HUES64 (cell line): ENCODE data around the gene UBAC1.

ENCODE experiments used
- H3K27ac ChIP-seq: 2 replicates; pipeline ENCODE4 v1.7.0; 2013; ENCODE audit warnings: low read depth, low read length, inconsistent platforms
- H3K27me3 ChIP-seq: 2 replicates; pipeline ENCODE4 v1.6.1; 2013; ENCODE audit warnings: mild to moderate bottlenecking, low read length; ENCODE audit not compliant: insufficient read depth
- H3K36me3 ChIP-seq: 2 replicates; pipeline ENCODE4 v1.6.1; 2013; ENCODE audit warnings: mild to moderate bottlenecking, low read length; ENCODE audit not compliant: insufficient read depth
- H3K4me1 ChIP-seq: 2 replicates; pipeline ENCODE4 v1.6.1; 2013; ENCODE audit warnings: mild to moderate bottlenecking, low read length, moderate library complexity; ENCODE audit not compliant: insufficient read depth
- H3K4me3 ChIP-seq: 2 replicates; pipeline ENCODE4 v1.5.1; 2013; ENCODE audit warnings: mild to moderate bottlenecking, low read length, moderate library complexity
- H3K9ac ChIP-seq: 2 replicates; pipeline ENCODE4 v1.6.1; 2013; ENCODE audit warnings: mild to moderate bottlenecking, low read depth, low read length
- H3K9me3 ChIP-seq: 2 replicates; pipeline ENCODE4 v1.6.1; 2013; ENCODE audit warnings: low read depth, low read length; ENCODE audit not compliant: insufficient read depth
- WGBS: fragments of 150-250, 120-280 bp; methylation state at CpG from one replicate; pipeline ENCODE4 v1.1.7; 2013; ENCODE audit warnings: missing lambda C conversion rate; 5-methylcytosine and 5-hydroxymethylcytosine counted together

Gene UBAC1

DNA sequence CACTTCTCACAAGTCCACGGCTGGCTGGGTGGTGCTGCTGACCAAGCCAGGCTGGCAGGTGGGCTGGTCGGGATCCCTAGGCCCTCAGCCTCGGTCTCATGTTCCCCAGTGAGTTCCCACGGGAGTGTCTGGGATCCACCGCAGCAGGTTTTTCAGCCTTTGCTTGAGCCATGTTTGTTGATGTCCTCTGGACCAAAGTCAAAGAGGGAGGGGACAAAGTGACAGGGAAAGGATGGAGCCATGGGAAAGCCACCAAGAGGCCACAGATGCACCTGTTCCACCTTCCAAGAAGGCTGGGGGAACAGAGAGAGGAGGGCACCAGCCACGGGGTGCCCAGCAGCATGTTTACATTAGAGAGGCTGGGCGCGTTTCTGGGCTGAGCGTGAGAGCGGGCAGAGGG lies 2.8 kb upstream of the UBAC1 start:
- Histone ChIP-seq H3K27ac (no peak overlapping the region), H3K36me3 (no peaks in the 10 kb centered on the region), H3K9me3 (no peaks in the 10 kb centered on the region), H3K9ac (no peak overlapping the region), H3K4me3 (no peak overlapping the region), H3K27me3 (no peaks in the 10 kb centered on the region; the same call in 1 of the 2 replicates), H3K4me1 (peaks cover 6% of the 10 kb centered on the region; the same call in 1 of the 2 replicates)
- 91% methylated on average over 10 of the region's 10 CpGs for WGBS

DNA sequence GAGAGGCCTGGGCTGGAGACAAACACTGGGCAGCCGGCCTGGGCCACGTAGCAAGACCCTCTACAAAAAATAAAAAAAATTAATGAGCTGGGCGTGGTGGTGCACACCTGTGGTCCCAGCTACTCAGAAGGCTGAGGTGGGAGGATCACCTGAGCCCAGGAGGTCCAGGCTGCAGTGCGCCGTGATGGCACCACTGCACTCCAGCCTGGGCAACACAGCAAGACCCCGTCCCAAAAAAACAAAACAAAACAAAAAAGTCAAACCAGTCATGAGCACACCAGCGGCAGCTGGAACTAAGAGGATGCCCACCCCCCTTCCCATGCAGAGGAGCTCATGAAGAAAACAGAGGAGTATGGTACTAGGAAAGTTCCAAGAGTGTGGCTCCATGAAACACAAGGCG lies 2.2 kb upstream of the UBAC1 start:
- Histone ChIP-seq H3K9ac (no peak overlapping the region), H3K36me3 (no peaks in the 10 kb centered on the region), H3K4me1 (peaks cover 6% of the 10 kb centered on the region; the same call in 1 of the 2 replicates), H3K4me3 (no peak overlapping the region), H3K27me3 (no peaks in the 10 kb centered on the region; the same call in 1 of the 2 replicates), H3K27ac (no peak overlapping the region), H3K9me3 (no peaks in the 10 kb centered on the region)
- WGBS: 82% methylated on average over 8 of the region's 8 CpGs

DNA sequence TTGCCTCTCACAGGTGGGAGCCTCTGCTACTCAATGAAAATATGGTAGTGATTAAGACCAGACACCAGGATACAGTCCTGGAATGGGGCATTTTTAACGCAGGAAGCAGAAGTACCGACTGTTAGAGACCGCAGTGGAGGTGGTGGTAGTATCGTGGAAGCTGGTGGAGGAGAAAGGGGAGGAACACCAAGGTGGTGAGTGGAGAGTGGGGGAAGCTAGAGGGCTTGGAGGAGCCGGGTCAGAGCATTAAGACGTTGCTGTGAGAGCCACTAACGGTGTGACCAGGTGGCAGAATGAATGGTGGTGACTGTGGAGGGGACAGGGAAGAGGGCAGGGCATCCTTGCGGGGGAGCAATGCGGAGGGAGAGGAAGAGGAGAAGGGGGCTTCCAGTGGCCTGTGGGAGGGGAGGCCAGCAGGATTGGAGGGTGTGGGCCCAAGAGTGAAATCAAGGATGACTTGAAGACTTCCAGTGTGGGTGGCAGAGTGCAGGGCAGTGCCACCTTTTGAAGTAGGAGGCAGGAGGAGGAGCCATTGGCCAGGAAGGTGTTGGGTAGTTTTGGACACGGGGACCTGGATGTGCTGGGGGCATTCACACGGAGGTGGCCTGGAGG lies 1.6 kb upstream of the UBAC1 start:
- H3K4me3 ChIP-seq: no peak overlapping the region
- 83% methylated on average over 11 of the region's 11 CpGs for WGBS
- no peak overlapping the region for H3K27ac ChIP-seq
- H3K27me3 ChIP-seq: no peaks in the 10 kb centered on the region; the same call in 1 of the 2 replicates
- no peaks in the 10 kb centered on the region for H3K36me3 ChIP-seq
- no peaks in the 10 kb centered on the region for H3K9me3 ChIP-seq
- H3K4me1 ChIP-seq: peaks cover 6% of the 10 kb centered on the region; the same call in 1 of the 2 replicates
- no peak overlapping the region for H3K9ac ChIP-seq

DNA sequence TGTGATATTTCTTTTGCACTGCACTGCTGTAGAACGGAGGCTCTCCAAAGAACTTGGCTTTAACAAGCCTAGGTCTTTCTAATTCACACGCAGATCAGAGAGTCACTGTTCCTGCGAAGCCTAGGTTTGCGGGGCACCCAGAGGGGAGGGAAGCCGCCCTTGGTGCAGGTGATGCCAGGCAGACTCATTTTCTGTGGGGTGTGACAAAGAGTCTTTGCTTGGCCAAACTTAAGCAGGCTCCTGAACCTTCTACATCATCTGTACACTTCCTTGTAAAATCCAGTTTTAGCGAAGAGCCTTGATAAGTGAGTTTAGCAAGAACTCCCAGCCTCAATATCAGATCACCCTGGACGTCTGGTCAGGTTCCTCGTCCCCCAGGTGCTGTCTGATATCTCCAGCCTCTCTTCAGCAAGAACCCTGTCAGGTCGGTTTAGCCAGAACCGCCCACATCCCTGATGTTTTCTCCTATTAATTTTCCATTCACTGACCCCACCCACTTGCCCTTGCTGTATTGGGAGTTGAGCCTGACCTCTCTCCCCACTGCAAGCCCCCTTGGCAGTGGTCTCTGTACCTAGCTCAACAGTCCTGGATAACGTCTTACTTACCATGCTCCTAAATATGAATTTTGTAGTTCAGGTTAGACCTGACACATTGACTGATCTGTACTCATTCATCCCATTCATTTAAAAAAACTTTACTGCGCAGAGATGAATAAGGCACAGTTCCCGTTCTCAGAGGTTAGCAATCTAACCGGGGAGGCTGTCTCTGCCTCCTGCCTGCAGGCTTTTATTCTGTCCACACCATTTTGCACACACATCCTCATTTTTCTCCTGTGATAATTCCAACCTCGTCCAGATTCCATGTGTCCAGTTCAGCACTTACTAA lies 880 bp upstream of the UBAC1 start:
- H3K9me3 ChIP-seq: no peaks in the 10 kb centered on the region
- H3K4me1 ChIP-seq: peaks cover 6% of the 10 kb centered on the region; the same call in 1 of the 2 replicates
- 63% methylated on average over 15 of the region's 15 CpGs for WGBS
- H3K36me3 ChIP-seq: no peaks in the 10 kb centered on the region
- H3K27ac ChIP-seq: no peak overlapping the region
- 0 out of 2 replicates have a peak overlapping the region, but pooled peaks have one; percentile 29 for H3K9ac ChIP-seq
- no peaks in the 10 kb centered on the region; the same call in 1 of the 2 replicates for H3K27me3 ChIP-seq
- peak overlapping the region; percentile 57 for H3K4me3 ChIP-seq

DNA sequence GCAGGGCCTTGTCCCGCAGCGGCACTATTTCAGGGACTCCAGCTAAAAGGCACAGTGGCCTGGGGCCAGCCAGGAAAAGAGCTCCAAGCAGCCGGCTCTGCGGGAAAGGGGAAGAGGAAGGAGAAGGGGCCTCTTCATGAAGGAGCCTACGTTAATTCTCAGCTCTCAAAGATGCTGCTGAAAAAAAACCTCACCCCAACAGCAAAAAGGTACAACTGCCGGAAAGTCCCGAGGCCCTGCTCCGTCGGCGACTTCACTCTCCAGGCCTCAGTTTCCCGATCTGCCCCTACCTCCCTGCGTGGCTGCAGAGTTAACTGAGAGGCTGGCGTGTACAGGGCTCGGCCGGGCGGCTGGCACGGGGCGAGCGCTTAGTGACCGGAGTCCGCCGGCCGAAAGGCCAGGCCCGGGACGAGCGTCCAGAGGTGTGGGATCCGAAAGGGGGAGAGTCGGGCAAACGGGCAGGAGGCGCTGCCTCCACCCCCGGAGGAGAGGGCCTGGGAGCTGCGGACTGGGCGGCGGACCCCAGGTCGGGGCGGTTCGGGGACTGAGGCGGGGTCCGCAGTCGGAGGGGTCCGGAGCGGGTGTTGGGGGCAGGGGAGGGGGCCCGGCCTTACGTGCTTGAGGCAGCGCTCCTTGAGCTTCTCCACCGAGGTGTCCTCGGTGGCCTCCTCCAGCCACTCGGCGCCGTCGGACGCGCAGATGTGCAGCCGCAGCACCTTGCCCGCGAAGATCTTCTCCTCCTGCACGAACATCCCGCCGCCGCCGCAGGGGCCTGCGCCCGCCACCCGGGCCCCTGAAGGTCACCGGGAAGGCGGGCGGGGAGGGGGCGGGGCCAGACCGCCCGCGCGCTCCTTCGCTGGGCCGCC lies 529 bp downstream of the UBAC1 start:
- H3K36me3 ChIP-seq: no peaks in the 10 kb centered on the region
- H3K9ac ChIP-seq: peak overlapping the region; percentile 75
- H3K4me3 ChIP-seq: peak overlapping the region; percentile 80
- peak overlapping the region; percentile 72; the same call in 1 of the 2 replicates for H3K27ac ChIP-seq
- no peaks in the 10 kb centered on the region for H3K9me3 ChIP-seq
- H3K4me1 ChIP-seq: peaks cover 6% of the 10 kb centered on the region; the same call in 1 of the 2 replicates
- no peaks in the 10 kb centered on the region; the same call in 1 of the 2 replicates for H3K27me3 ChIP-seq
- 2% methylated on average over 74 of the region's 74 CpGs for WGBS

DNA sequence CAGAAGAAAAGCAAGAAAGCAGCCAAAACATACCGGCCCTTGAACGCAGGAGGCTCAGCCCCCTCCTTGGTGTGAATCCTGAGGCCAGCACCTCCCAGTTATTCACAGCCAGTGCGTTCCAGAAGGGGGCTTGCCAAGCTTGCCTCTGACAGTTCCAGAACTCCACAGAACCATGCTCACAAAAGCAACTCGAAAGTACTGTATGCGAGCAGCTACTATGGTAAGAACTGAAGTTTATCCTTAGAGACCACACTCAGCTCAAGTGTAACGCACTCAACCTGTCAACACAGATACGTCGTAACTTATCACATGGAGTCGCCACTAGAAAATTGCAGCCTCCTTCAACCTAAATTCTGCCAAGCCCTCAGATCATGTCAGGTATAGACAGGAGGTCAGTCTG lies 1.4 kb downstream of the UBAC1 start:
- Histone ChIP-seq H3K27me3 (no peaks in the 10 kb centered on the region; the same call in 1 of the 2 replicates), H3K36me3 (peaks cover 1% of the 10 kb centered on the region; the same call in 1 of the 2 replicates), H3K27ac (no peak overlapping the region), H3K4me1 (peaks cover 6% of the 10 kb centered on the region; the same call in 1 of the 2 replicates), H3K9ac (no peak overlapping the region), H3K9me3 (no peaks in the 10 kb centered on the region), H3K4me3 (peak overlapping the region; percentile 80)
- WGBS: 75% methylated on average over 9 of the region's 9 CpGs

DNA sequence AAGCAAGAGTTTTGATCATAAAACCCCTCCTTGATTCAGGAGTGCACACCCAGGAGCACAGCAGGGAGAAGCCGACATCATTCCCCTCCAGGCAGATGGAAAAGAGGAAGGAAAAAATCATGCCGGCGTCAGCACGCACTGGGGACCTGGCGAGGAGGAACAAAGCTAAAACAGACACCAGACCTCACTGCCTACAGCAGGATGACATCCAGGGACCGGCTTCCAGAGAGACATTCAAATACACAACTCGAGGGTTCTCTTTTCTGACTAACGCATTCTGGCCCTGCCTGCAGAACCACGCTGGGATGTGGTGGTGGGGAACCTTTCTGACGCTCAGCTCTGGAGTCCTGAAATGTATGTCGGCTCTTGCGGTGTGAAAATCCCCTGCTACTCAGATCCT lies 2.7 kb downstream of the UBAC1 start:
- Histone ChIP-seq H3K9ac (no peak overlapping the region), H3K27ac (no peak overlapping the region), H3K9me3 (no peaks in the 10 kb centered on the region), H3K36me3 (peaks cover 12% of the 10 kb centered on the region), H3K4me3 (no peak overlapping the region), H3K27me3 (no peaks in the 10 kb centered on the region; the same call in 1 of the 2 replicates), H3K4me1 (peaks cover 6% of the 10 kb centered on the region; the same call in 1 of the 2 replicates)
- WGBS: 93% methylated on average over 12 of the region's 12 CpGs

DNA sequence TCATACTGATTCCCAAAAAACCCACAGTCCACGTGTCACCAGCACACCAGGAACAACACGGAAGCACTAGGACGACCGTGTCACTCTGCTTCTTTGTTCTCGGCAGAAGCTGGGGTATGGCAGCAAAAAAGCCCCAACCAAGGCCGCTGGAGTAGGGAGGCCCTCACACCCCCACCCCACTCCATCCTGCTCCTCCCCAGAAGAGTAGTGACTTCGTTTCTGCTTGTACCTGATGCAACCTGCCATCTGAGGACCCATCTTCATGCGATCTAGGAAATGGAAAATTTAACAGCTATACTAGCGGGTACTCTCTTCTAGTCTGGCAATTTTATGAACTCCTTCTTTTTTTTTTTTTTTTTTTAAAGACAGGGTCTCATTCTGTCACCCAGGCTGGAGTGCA lies 3.7 kb downstream of the UBAC1 start:
- peaks cover 21% of the 10 kb centered on the region for H3K36me3 ChIP-seq
- H3K9ac ChIP-seq: no peak overlapping the region
- H3K27ac ChIP-seq: no peak overlapping the region
- H3K9me3 ChIP-seq: no peaks in the 10 kb centered on the region
- WGBS: 92% methylated on average over 9 of the region's 9 CpGs
- no peaks in the 10 kb centered on the region; the same call in 1 of the 2 replicates for H3K27me3 ChIP-seq
- H3K4me1 ChIP-seq: peaks cover 6% of the 10 kb centered on the region; the same call in 1 of the 2 replicates
- H3K4me3 ChIP-seq: no peak overlapping the region

DNA sequence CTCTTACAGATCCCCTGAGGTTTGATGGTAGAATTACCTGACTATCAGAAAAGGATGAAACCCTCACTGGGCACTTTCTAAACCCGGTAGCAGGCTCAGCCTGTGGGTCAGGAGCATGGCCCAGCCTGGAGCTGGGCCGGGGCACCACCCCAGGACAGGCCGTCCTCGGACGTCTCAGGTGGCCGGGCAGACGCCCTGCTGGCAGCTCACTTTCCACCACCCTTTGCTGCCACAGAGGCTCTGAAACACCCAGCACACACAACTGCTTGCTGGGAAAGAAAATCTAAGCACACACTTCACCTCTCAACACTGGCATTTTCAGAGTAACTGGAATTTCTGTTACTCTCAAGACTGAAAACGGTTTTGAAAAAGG lies 4.4 kb downstream of the UBAC1 start:
- Histone ChIP-seq H3K4me3 (no peak overlapping the region), H3K9me3 (no peaks in the 10 kb centered on the region), H3K27ac (no peak overlapping the region), H3K4me1 (peaks cover 4% of the 10 kb centered on the region; the same call in 1 of the 2 replicates), H3K36me3 (peaks cover 27% of the 10 kb centered on the region), H3K9ac (no peak overlapping the region), H3K27me3 (no peaks in the 10 kb centered on the region; the same call in 1 of the 2 replicates)
- 95% methylated on average over 8 of the region's 8 CpGs for whole genome bisulfite sequencing

DNA sequence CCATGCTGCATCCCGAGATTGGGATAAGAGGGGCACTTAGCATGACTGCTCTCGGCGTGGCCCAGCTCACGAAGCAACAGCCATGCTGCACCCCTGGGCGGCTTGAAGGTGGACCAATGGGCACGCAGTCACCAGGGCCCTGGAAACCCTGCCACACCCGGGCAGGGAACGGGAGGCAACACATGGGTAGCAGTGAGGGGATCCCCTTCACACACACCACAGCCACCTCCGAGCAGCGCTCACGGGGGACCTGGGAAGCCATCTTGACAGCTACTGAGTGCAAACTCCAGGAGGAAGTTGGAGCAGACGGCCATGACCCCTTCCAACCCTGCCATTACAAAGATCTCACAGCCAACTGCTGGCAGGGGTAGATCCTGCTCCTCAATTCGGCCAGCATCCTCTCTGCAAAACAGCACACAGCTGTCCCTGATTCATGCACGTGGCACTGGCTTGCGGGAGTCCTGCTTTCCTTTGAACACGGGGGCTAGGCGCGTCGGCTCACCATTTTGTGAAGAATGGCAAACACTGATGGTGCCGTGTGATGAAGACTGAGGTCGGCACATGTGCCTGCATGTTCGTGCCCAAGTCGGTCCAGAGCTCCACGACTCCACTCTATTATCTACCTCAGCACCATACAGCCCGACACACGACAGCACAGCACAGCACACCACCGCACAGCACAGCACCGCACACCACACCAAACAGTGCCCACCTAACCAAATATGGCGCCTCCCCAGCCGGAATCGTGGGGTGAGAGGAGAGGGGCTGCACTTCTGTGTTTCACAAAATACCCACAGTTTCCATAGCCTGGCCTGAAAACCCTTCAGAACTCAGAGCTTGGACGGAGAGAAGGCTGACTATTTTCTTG lies 5.0 kb downstream of the UBAC1 start:
- Histone ChIP-seq H3K9ac (no peak overlapping the region), H3K27me3 (no peaks in the 10 kb centered on the region), H3K4me3 (no peak overlapping the region), H3K9me3 (no peaks in the 10 kb centered on the region), H3K4me1 (no peaks in the 10 kb centered on the region), H3K36me3 (peaks cover 29% of the 10 kb centered on the region), H3K27ac (no peak overlapping the region)
- 90% methylated on average over 32 of the region's 32 CpGs for WGBS
